Measurements from ENCODE around the gene DMTF1.
"Not testable (repeated sequence)": the region's sequence is repeated elsewhere in the genome, so short reads cannot be mapped to it uniquely, and the experiment has no call there.

The DMTF1 gene

DNA sequence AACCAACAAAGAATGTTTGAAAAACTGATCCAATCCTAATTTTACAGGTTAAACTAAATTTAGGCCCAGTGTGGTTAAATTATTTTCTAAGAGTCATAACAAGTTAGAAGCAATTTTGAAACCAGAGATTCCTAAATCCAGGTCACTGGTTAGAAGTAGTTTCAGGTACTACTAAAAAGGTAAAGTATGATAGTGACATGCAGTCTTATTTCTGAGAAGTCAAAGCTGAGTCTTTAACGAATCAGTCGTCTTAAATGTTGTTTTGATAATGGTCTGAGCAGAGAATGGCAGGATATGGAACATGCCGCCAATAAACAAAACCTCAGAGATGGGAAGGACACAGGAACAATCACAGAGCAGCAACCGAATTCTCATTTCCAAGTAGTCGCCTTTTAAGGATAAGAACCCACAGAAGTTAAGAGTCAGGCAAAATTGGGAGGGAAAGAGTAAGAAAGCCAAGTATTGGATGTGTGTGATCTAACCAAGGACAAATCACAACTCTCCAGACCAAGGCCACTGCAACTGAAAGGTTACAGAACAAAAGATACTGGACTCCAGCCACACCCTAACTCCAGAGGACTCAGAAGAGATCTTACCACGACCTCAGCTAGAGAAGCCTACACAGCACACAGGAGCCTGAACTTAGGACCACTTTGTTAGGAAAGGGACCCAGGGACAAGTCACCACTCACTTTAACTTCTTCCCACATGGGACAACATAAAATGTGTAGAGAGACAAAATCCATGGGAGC, 47.6 kb downstream of the DMTF1 start:
- DNase-seq, result no peak

DNA sequence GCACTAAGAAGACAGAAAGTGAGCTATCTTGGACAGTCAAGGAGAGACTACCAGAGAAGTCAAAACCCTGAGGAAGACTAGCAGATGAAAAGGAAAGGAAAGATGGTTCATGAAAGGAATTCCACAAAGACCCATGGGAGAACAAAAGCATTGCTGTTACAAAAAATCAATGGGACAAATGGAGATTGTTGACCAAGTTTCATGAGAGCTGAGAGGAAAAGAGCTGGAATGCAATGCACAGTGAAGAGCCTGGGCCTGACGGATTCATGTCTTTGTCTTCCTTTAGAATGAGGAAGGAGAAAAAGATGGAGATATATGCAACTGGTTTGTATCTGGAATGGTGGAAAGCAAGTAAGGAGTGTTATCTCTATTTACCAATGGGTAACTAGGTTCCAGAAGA, 50.0 kb downstream of the DMTF1 start:
- no peak for DNase-seq

DNA sequence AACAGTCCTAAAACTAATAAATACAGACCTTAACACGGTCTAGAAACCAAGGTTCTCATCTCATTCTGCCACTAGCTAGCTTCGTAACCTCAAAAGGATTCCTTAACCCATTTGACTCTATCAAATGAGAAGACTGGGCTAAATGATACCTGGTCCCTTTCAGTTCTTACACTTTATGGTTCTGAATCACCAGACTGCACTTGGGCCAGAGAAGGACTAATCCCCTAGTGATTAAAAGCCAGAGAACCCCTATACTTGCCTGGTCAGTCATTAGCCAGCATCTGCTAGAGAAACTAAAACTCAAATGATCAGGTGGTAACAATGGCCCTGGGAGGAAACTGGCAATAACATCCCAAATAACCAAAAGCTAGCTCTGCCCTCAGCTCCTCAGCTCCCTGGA, 50.5 kb downstream of the DMTF1 start:
- DNase-seq, result no peak

DNA sequence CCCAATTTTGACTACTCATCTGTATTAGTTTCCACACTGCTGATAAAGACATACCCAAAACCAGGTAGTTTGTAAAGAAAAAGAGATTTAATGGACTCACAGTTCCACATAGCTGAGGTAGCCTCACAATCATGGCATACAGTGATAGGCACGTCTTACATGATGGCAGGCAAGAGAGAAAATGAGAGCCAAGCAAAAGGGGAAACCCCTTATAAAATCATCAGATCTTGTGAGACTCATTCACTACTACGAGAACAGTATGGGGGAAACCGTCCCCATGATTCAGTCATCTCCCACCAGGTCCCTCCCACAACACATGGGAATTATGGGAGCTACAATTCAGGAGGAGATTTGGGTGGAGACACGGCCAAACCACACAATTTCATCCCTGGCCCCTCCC, 51.7 kb downstream of the DMTF1 start:
- not testable (repeated sequence) for DNase-seq

DNA sequence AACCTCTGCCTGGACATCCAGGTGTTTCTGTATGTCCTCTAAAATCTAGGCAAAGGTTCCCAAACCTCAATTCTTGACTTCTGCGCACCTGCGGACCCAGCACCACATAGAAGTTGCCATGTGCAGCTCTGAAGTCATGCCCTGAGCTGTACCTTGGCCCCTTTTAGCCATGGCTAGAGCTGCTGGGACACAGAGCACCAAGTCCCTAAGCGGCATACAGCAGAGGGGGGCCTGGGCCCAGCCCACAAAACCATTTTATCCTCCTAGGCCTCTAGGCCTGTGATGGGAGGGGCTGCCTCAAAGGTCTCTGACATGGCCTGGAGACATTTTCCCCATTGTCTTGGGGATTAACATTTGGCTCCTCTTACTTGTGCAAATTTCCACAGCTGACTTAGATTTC, 52.7 kb downstream of the DMTF1 start:
- no peak for DNase-seq

DNA sequence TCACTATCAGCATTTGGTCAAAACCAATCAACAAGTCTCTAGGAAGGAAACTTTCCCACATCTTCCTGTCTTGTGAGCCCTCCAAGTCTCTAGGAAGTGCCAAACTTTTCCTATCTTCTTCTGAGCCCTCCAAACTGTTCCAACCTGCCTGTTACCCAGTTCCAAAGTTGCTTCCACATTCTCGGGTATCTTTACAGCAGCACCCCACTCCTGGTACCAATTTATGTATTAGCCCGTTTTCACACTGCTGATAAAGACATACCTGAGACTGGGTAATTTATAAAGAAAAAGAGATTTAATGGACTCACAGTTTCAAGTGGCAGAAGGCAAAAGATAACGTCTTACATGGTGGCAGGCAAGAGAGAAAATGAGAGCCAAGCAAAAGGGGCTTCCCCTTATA, 53.4 kb downstream of the DMTF1 start:
- DNase-seq, result not testable (repeated sequence)

DNA sequence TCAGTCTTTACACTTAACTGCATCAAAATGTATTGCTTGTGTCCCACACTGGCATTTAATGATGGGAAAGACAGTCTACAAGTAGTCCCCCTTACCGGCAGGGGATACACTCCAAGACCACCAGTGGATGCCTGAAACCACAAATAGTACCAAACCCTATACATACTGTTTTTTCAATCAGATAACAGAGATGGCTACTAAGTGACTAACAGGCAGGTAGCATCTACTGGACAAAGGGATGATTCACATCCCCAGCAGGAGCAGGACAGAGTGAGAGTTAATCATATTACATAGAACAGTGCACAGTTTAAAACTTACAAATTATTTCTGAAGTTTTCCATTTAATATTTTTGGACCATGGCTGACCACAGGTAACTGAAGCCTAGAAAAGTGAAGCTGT, 54.1 kb downstream of the DMTF1 start:
- DNase-seq, result no peak

DNA sequence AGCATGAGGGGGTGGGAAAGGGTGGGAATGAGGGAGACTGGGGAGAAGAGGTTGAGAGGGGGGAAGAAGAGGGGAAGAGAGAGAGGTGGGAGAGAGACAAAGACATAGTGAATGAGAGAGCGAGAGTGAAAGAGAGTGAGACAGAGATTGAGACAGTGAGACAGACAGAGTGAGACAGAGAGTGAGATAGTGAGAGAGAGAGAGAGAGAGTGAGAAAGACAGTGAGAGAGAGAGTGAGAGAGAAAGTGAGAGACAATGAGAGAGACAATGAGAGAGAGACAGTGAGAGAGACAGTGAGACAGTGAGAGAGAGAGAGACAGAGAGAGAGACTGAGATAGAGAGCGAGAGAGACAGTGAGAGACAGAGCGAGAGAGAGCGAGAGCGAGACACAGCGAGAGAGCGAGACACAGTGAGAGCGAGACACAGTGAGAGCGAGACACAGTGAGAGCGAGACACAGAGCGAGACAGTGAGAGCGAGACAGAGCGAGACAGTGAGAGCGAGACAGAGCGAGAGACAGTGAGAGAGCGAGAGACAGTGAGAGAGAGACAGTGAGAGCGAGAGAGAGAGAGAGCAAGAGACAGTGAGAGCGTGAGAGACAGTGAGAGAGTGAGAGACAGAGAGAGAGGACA, 57.2 kb downstream of the DMTF1 start:
- no peak for DNase-seq

DNA sequence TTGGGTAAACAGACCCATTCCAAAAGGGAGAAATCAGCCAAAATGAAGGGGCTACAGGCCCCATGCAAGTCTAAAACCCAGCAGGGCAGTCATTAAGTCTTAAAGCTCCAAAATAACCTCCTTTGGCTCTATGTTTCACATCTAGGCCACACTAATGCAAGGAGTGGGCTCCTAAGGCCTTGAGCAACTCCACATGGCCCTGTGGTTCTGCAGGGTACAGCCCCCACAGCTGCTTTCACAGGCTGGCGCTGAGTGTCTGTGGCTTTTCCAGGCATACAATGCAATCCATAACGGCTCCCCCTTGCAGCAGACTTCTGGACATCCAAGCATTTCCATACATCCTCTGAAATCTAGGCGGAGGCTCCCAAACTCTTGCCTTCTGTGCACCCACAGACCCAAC, 58.3 kb downstream of the DMTF1 start:
- DNase-seq, result no peak

DNA sequence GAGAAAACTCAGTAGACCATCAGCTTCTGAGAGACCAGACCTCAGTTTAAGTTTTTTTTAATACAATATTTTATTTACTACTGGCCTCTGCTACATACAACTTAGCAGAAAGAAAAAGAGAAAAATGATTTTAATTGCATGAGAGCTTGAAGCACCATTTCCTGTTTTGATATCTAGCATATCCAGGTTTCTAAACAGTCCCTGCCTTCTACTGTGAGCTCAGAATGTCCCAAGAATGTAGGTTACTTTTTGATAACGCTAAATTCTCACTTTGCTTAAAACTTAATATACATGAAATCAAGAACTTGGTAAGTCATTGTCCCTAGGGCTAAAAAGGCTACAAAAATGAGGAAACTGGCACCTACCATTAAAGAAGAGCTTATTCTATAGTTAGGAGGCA, 60.2 kb downstream of the DMTF1 start:
- DNase-seq, result no peak

DNA sequence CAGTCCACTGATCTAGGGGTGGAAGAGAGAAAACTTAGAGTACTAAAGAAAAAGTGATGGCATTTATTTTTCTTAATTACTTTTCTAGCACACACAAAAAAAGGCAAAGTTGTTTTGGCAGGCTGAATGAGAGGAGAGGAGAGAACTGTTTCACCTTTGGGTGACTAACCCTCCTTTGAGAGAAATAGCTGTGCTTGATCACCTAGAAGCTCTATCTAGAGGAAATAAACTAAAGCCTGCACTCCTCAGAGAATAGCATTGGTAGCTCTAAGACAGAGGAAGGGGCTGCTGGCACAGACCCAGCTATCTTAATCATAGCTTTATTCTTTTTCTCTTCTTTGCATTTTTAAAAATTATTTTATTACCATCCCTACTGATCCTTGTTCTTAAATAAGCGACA, 61.0 kb downstream of the DMTF1 start:
- DNase-seq, result no peak

DNA sequence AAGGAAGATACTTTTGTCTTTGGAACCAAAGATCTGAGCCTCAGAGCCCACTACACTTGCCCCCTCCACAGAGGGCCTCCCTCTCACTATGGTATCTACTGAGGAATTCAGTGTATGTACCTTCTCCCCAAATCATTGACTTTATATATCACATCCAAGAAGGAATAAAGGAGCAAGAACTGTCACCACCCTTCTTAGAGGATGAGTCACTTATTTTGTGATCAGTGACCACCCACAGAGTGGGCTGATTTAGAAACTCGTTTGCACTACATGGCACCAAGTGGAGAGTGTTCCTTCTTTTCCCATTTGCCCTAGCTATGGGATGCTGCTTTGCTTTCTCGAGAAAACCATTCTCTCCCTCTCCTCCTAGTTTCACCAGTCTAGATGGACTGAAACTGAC, 61.6 kb downstream of the DMTF1 start:
- DNase-seq, result no peak

DNA sequence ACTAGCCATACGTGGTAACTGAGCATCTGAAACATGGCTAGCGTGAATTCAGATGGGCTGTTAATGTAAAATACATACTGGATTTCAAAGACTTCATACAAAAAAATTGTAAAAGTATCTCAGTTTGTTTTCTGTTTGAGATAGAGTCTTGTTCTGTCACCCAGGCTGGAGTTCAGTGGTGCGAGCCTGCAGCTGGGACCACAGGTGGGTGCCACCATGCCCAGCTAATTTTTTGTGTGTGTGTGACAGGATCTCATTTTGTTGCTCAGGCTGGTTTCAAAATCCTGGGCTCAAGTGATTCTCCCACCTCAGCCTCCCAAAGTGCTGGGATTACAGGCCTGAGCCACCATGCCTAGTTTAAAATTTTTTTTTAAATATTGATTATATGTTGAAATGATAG, 62.8 kb downstream of the DMTF1 start:
- DNase-seq, result no peak

DNA sequence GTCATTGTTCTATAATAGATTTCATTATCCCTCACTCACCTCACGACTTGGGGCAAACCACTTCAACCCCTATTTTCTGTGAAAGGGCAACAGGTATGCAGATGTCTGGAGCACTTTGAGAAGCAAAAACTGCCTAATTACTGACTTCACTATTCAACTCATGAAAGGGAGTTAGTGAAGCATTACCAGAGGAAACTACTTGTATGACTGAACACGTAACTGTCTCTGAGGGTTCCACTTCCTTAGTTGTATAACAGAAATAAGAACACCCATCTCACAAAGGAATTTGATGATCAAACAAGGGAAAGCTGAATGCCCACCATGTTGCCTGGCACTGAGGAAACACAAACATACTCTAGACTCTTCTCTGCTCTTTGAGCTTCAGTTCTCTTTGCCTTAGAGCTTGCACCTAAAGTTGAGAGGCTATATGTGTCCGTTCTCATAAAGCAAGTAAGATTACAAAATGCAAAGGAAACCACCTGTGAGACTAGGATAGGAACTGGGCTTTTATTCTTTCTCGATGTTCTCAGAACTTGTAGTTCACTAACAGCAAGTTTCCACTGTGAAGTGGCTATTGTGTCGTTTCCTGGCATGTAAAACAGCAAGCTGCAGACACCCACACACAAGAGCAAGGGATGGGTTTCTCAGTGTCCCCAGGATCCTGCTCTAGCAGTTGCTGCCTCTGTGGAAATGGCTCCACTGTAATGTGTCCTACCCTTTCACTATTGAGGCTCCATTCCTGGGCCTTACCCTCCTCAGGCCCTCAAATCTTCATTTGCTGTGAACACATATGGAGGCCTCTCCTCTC, 64.7 kb downstream of the DMTF1 start:
- DNase-seq, result peak; percentile 26 to 43

DNA sequence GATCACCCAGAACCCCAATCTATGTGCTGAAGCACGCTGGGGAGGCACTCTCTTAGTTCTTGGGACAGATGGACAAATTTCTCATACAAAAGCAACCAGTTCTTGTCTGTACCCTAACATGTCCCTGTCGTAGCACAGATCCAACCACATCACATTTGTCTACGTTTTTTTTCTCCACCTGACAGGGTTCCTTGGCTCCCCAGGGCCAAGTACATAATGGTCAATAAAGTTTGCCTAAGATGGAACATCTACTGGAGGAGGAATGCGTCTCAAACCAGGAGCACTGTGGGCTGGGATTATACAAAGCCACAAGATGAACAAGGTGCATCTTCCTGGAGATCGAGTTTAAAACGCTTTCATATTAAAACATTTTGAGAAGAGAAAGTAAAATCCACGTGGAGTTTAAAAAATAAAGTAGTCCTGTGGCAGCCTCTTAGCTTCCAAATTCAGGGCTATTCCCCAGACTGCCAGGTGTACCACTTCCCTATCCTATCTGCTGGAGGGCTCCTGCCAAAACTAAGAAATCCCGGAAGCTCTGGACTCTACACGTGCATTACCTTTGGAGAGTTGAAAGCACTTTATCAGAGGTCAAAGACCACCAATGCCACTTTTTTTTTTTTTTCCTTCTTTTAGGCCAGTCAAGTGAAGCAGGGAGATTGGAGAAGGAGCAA, 65.9 kb downstream of the DMTF1 start:
- DNase-seq, result no peak

DNA sequence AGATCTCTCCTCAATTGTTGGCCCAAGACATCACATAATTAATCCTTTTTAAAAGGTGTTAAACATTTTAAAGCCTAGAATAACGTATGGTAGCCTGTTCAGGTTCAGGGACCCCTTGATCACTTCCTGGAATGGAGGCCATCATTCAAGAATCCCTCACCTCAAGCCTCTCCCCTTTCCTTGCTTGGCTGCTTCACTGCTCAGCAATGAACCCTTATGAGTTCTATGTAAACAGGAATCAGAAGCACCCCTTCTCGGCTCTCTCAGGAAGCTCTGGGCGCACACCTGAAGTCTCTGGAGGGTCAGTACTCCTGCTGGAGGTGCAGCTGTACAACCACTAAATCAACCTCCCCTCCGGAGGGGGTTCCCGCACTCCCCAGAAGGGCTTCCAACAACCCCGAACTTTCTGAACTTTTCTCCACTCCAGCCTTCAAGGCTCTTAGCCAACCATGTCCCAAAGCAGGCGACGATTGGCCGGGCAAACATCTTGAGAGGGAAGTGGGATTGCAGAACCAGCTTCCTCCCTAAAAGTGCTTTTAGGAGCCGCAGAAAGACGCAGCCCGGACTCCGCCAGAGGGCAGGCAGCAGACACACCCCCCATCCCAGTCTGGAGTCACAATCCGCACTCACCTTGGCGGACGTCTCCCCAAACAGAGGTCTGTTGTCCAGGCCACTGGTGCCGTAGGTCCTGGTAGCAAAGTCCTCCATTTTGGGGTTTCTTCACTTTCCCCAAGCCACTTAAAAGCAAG, 66.7 kb downstream of the DMTF1 start:
- DNase-seq, result peak; percentile 40 to 43

DNA sequence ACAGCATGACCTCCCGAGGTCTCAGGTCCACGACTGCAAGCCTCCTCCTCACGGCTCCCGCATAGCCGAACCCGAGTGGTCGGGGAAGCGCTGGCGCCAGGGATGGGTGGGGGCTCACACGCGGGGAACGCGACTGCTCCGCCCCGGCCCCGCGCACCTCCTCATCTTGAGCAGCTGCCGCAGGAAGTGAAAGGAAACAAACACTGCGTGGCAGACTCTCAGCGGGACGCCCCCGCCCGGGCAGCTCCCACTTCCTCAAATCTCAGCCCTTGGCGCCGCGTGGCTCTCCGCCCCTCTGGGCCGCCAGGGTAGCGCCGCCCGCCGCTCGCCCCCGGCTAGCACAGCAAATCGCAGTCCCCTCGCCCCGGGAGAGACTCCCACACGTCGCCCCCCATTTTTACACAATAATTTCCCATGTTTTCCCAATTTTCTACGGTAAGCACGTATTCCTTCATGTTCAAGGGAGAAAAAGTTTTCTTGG, 67.3 kb downstream of the DMTF1 start, which contains the start of gene TMEM243:
Gene TMEM243 (minus strand): TSS at position 188 of the 481 bp plus-strand sequence. CDS start 229 bp downstream, outside the sequence.
- peak; percentile 79 to 84 for DNase-seq

DNA sequence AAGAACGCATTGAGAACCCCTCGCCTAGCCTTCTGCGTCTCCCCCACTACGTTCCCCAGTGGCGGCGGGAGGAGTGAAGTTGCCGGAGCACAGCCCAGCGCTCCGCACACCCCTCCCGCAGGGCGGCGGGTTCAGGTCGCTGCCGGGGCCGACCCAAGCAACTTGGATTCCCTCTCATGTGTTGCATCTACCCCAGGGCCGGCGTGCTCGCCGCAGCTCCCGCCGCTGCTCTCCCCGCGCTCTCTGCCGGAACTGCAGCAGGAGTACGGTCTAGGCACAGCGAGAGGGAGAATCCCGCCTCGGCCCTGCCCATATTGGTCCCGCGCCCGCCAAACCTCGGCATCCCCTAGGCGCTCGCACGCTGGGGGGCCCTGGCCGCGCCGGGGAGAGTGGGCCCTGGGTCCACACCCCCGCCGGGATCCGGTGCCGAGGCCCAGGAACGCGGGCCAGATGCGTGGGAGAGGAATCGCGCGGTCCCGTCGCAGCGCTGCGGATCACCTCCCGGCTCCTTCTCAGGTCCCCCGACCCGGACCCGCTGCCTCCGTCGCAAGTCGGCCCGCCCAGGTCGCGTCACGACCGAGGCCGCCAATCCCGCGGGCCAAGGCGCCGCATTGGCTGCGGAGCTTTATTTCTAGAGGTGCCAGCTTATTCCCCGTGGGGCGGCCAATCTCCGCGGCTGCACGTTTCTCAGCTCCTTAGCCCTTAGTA, 67.9 kb downstream of the DMTF1 start:
- peak; percentile 83 to 89 for DNase-seq

DNA sequence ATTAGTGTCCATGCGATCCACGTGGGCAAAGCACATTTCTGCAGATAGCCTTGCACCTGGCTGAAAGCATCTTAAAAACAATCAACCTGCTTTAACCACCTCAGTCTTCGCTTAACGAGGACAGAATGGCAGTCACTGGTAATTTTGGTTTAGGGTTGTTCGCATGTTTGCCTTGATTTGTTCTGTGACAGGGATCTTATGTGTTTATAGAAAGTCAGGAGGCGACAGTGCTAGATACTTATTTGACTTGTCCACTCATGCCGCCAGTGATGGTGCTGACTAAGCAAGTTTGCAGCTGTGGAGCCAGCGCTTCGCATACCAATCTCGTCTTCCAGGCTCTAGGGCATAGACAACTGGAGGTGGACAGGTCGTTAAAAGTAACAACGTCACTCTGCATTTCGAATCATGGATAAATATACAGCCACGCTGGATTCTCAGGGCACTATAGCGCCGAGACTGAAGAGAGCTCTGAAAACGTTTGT, 68.5 kb downstream of the DMTF1 start:
- DNase-seq, result no peak

DNA sequence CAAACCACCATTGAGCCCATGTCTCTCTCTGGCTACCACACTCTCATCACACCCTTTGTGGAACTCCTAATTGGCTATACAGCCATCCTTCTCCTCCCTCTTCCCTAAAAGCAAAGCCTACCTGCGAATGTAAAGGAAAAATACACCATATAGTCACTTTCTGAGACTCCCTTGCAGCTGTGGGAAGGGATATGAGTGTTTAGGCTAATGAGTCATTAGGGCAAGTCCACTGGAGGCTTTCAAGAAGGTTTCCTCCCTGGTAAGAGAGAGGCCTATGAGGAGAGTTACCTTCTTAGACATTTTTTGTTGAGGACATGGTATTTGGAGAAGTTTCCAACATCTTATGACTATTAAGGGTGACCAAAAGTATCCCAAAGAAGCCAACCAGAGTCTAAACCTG, 71.4 kb downstream of the DMTF1 start:
- DNase-seq, result no peak

DNA sequence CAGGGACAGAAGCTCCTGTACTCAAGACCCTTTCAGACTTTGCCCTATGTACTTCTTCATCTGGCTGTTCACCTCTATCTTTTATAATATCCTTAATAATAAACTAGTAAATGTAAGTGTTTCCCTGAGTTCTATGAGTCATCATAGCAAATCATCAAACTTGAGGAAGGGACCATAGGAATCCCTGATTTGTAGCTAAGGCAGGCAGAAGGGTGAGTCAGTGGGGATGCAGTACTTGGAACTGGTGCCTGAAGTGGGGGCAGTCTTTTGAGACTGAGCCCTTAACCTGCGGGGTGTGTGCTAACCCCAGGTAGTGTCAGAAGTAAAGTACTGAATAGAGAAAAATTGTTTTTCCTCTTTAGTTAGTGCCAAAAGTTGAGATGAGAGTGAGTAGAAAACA, 73.4 kb downstream of the DMTF1 start:
- DNase-seq, result no peak

DNA sequence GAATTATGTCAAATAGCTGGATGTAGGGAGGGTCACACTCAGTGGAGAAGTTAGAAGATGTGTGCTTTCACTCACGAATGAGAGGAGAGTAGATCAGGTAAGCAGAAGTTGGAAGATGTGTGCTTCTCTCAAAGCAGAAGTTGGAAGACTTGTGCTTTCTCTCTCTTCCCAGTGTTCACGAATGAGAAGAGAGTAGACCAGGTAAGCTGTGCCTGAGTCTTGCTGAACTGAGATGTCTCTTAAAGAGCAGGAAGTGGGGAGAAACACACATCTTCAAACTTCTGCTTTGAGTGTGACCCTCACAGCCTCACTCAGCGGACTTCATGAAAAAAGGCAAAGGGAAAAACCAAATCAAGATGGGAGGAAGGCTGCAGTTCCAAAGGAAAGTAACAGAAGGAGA, 74.2 kb downstream of the DMTF1 start:
- DNase-seq, result no peak
